ENCODE measurements around the gene SMAGP.
"Not testable (repeated sequence)": the region's sequence is repeated elsewhere in the genome, so short reads cannot be mapped to it uniquely, and the experiment has no call there.

Gene SMAGP, protein sequence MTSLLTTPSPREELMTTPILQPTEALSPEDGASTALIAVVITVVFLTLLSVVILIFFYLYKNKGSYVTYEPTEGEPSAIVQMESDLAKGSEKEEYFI

DNA sequence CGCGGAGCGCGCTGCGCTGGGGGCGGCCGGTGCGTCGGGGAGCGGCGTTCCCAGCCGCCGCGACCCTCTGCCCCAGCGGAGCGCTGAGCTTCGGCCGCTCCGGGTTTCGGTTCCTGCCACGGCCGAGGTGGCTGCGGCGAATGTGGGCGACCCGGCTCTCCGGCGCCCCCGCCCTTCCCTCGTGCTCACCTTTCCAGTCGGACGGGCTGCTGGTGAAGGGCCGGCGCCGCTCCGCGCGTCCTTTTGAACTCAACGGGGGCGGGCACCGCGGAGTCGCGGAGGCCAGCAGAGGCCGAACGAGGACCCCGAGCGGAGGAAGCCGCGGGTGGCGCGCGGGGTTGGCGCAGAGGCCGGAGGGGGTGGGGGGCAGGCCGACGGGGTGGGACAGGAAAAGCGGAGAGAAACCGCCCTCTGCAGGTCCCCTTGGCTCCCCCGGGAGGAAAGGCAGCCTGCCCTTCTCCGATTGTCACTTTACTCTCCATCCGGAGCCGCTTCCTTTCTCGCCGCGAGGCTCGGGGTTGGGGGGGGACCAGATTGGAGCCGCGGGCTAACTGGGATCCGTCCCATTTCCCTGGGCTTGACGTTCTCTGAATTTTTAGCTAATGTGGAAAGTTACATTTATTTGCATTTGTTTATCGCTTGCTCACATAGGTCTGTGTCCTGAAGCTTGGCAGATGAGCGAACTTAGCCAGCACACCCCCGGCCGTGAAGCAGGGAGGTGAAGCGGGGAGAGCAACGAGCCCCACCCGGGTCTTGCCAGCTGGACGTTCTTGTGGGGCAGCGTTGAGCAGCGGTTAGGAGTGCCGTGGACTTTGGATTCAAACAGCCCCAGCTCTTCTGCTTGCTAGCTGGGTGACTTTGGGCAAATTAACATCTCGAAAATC lies at the start of gene SMAGP:
TSS of gene SMAGP (minus strand) at position 349 of the 884 bp plus-strand sequence. CDS start 1,137 bp downstream, outside the sequence.
- FAIRE-seq: no peak

DNA sequence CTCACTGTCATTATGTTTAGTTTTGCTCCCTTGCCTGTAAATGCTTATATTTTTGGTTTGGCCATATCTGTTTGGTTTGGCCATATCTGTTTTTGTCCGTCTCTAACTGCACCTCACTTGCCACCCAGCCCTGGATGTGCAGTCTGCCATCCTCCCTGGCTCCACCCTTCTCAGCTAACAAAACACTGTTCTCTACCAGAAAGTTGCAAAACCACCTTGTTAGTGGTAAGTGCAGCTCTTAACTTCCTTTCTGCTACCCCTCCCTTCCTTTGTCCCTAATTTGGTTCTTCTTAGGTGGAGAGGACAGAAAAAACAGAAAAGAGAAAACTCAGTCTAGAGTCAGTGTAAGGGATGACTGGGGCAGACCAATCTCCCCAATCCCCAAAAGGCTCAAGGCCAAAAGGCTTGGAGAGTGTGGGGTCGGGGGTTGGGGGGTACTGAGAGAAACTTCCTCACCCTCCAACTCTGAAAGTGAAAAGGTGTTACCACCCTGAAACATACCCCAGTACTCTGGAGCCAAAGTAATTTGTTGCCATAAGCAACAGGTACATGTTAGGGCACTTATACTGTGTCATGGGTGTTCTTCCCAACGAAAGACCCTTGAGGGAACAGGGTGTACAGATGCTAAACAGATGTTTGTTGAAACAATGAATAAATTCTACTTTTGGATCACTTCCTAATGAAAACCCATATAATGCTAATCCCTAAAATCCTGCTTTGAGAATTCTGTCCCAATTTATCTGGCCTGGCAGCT lies 48.8 kb upstream of the SMAGP start:
- FAIRE-seq: no peak

DNA sequence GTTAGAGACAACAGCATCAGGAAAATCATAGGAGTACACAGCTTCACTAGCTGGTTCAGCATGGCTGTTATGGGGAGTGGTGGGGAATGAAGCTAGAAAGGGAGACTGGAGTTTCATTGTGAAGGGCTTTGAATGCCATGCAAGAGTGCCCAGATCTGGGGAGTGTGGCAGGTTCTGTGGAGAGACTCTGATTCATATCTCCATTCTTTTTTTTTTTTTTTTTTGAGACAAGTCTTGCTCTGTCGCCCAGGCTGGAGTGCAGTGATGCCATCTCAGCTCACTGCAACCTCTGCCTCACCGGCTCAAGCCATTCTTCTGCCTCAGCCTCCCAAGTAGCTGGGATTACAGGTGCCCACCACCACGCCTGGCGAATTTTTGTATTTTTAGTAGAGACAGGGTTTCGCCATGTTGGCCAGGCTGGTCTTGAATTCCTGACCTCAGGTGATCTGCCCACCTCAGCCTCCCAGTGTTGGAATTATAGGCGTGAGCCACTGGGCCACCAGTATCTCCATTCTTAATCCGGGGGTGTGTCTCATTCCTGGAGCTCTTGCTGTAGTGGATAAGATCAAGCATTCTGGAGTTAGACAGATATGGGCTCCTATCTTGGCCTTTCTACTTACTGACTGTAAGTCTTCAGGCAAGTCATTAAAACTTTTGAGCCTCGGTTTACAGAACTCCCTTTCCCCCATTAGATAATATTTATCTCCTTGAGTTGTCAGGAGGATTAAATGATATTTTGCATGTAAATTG lies 48.0 kb upstream of the SMAGP start:
- FAIRE-seq: not testable (repeated sequence)

DNA sequence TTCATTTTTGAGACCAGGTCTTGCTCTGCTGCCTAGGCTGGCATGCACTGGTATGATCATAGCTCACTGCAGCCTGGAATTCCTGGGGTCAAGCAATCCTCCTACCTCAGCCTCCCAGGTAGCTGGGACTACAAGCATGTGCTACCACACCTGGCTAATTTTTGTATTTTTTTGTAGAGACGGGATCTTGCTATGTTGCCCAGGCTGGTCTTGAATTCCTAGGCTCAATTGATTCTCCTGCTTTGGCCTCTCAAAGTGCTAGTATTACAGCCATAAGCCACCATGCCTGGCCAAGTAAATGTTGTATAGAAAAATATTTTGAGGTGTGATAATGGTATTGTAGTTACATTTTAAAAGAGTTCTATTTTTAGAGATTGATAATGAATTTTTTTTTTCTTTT lies 41.2 kb upstream of the SMAGP start:
- no peak for FAIRE-seq

DNA sequence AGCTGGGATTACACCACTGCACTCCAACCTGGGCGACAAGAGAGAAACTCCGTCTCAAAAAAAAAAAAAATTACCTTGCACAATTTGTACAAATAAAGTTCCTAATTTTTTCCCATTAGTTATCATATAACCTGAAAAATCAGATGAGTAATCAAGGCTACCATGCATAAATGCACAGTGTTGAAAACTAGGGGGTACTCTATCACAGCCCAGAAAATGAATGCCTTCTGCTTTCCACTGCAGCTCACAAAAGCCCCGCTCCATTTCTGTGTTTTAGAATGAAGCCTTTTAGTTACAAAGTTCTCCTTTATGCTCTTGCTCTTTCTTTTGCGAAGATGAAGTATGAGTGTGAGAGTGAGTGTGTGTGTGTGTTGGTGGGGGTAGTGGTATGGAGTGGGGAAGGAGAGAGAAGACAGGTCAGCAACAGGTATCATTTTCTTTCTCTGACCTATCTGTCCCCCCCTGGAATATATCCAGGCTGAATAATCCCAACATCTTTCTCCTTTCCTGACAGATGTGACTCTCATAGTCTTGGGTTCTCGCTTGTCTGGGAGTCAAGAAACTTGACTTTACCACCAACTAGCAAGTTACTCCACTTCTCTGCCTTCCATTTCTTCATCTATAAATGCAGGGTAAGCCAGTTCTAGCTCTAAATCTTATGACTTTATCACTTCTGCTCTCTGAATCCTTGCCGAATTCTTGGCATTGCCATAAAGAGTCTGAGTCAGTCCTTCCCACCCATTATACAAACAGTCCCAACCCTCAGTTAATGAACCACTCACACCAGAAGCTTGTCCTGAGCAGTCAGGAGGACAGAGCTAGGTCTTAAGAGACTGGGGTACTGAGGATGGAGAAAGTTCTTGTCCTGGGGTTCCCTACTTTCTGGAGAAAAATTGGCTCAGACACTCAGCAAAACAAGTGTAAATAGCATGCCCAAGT lies 37.7 kb upstream of the SMAGP start:
- no peak for FAIRE-seq

DNA sequence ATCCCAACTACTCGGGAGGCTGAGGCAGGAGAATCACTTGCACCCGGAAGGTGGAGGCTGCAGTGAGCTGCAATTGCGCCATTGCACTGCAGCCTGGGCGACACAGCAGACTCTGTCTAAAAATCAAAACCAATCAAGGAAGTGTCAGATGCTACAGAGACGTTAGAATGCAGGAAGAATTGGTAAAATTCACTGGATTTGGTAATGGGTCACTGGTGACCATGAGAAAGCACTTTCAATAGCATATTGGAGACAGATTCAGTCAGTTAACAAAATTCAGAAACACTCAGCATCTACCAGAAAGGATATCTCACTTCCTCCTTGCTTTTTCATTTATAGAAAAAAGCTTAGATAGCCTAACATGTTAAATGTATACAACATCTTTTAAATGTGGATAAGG lies 36.3 kb upstream of the SMAGP start:
- no peak for FAIRE-seq

DNA sequence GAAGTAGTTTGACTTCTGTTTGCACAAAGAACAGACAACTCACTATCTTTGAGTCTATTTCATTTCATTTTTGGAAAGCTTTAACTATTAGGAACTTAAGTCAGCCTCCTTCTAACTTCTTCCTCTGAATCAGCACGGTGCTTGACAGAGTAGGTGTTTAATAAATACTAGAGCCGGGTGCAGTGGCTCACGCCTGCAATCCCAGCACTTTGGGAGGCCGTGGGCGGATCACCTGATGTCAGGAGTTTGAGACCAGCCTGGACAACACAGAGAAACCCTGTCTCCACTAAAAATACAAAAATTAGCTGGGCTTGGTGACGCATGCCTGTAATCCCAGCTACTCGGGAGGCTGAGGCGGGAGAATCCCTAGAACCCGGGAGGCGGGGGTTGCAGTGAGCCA lies 30.6 kb upstream of the SMAGP start:
- not testable (repeated sequence) for FAIRE-seq

DNA sequence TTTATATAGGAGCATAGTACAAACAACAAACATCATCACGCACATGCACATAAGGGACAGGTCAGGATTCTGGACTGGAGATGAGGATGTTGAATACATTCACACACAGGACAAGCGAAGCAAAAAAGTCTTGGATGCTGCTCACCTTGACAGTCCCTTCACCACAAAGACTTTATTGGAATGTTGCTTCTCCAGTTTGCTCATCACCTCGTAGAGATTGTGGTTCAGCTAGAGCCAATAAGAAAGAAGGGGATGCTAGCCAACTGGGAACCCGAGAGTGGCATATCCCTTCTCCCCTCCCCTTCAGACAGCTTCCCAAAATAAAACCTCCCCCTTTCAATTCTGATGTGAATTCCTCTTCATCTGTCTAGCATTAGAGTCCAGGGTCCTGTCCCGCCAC lies 25.4 kb upstream of the SMAGP start:
- FAIRE-seq: no peak

DNA sequence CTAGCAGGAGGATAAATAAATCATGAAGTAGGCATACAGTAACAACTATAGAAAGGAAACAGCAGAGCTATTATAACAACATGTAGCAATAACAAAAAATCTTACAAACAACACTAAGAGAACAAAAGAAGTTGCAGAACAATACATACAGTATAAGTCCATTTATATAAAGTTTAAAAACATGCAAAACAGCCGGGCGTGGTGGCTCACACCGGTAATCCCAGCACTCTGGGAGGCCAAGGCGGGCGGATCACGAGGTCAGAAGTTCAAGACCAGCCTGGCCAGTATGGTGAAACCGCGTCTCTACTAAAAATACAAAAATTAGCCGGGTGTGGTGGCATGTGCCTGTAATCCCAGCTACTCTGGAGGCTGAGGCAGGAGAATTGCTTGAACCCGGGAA lies 23.9 kb upstream of the SMAGP start:
- not testable (repeated sequence) for FAIRE-seq

DNA sequence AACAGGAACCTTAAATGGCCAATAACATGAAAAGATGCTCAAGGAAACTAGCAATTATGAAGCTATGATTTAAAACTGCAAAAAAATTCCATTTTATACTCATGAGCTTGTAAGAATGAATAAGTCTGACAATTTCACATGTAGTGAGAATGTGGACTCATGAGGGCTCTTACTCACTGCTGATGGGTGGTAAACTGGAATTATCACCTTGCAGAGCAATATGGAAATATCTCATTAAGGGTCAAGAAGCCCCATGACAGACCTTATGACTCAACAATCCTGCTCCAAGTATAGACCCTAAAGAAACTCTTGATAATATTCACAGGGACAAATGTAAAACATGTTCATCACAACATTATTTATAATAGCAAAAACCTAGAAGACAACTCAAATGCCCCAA lies 23.5 kb upstream of the SMAGP start:
- FAIRE-seq: no peak

DNA sequence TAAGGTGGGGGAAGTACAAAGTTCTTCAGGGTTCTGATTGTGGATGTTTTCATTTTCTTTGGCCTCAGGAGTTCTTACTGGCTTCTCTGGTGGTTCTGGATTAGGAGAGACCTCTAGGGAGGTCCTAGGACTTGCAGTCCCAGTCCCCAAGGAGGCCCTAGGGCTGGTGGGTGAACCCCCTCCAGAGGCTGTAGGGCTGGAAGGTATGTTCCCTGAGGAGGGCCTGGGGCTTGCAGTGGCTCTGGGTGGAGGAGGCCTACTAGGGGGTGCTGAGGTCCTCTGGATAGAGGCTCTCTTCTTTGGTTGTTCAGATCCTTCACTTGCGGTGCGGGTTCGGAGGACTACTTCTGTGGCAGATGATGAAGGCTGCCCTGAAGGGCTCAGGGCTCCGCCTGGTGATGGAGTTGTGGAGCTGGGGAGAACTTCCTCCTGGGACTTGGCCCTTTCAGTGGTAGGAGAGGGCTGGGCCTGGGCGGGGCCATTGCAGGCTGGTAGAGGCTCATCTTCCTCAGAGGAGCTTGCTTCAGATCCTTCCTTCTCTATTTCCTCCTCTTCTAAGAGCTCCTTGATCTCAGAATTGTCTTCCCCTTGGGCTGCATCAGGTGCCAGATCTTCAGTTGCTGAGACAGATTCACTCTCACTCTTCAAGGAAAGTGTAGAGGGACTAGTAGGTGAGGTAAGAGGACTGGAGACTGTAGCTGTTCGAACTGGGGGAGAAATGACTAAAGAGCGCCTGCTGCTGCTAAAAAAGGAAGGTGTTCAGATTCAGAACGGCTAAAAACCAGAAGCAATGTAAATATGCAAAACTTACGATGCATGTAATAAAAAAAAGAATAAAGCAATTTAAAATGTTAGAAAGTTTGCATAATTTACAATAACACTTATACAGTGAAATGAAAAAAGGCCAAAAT lies 21.6 kb upstream of the SMAGP start:
- FAIRE-seq: not testable (repeated sequence)

DNA sequence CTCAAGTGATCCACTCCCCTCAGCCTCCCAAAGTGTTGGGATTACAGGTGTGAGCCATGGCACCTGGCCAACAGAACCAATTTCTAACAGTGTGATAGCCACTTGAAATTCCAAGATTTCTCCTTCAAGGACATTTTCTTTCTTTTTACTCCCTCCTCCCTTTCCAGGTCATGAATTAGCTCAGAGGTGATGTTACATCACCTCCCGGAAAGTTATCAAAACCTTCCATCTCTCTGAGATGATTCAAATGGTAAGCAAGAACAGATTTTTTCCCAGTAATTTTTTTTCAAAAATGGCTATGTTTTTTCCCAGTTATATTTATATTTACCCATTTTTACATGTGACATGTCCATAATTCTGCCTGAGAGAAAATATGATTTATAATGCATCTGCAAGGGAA lies 15.6 kb upstream of the SMAGP start:
- FAIRE-seq: no peak

DNA sequence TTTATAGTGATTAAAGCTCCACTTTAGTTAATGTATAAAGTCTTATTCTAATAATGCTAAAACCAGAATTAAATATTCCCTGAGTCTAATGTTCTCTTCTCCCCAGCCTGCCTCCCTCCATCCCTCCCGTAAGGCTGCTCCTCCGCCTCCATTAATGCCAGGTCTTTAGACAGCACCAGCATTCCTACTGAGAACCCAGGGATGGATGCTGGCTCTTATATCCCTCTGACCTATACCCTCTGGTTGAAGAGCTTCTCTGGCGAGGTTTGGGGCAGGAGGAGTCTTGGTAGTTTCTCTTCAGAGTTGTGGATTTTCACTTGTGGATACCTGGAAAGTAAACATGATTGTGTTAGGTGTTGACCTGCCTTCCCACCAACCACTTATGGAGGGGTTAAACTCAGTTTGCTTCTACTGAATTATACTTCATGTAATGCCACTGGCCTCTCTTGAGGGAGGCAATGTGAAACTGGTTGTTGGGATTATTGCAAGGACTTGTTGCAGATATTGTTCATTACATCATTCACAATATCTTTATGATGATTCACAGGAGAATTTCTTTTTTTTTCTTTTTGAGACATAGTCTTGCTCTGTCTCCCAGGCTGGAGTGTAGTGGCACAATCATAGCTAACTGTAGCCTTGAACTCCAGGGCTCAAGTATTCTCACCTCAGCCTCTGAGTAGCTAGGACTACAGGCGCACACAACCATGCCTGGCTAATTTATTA lies 11.1 kb upstream of the SMAGP start:
- FAIRE-seq: no peak

DNA sequence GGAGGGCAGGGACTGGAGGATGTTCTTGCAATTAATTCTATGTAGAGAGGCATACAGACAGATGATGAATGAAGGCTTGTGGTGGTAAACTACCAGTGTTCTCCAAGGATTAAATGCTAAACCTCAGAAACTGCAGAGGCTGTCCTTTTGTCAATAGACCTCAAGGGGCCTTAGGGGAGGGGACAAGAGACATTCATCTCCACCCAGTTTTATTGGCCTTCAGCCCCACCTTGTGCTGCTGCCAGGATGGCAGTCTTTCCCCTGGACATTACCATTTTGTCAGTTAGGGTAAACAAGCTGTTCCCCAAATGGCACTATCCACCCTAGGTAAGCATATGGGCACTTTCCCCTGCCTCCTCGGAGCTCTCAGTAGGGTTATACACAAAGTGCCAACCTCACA lies 4.9 kb upstream of the SMAGP start:
- FAIRE-seq: no peak

DNA sequence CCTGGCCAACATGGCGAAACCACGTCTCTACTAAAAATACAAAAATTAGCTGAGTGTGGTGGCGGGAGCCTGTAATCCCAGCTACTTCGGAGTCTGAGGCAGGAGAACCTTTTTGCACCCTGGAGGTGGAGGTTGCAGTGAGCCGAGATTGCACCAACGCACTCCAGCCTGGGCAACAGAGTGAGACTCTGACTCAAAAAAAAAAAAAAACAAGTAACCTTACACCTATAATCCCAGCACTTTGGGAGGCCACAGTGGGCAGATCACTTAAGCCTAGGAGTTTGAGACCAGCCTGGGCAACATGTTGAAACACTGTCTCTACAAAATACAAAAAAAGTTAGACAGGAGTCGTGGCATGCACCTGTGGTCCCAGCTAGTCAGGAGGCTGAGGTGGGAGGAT lies 2.6 kb upstream of the SMAGP start:
- FAIRE-seq: not testable (repeated sequence)

DNA sequence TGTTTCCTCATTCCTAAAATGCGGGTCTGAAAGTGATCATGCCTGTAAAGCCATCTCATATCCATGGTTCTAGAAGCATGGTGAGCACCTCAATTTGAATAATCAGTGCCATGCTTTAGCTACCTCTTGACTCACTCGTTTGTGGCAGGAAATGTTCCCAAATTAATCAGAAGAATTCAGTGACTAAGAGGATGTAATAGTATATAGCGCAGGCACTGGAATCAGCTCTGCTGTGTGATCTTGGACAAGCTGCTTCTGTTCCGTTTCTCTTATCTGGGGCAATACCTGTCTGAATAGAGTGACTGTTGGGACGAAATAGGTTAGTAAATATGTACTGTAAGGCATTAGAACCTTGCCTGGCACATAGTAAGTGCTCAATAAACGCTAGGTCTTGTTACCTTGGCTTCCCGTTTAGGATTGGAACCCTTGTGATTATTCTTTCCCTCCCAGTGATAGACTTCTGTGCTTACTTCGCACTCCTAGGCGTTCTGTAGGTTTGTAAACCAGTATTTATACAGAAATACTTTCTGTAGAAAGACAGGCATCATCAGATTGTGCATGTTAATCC lies 820 bp upstream of the SMAGP start:
- no peak for FAIRE-seq

DNA sequence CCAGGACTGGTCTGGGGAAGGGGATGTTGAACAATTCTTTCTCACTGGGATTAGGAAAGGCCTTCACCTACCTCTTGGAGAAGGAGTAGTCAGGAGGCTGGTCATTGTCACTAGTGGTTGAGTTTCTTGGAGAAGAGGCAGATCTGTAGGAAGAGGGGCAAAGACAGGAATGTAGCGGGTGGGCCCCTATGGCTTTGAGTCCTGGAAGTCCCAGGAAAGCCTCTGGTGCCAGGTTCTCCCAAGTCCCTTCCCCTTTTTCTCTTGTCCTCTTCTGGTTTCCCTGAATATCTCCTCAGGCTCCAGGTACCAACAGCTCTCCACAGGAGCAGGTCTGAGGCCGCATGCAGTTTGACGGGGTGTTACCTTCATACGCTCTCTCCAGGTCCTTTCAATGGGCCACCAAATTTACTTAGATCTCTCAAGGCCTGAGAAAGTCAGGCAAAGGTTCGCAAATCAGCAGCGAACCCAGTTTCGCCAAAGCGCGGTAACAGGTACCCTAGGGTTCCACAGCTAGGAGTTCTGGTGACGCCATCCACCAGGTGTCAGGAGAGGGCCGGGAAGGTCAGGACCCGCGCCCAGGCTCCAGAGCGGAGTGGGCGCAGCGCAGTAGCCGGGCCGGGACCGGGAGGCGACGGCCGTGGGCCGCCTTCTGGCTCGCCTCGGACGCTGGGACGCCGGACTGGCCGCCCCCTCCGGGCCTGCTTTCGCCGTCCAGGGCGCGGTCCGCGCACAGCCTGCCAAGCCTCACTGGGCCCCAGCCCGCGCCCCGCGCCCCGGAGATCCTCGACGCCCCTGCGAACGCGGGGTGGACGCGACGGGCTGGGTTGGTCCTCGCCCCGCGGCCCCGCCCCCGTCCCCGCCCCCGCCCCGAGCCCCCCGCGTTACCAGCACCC lies 795 bp downstream of the SMAGP start:
- no peak for FAIRE-seq

DNA sequence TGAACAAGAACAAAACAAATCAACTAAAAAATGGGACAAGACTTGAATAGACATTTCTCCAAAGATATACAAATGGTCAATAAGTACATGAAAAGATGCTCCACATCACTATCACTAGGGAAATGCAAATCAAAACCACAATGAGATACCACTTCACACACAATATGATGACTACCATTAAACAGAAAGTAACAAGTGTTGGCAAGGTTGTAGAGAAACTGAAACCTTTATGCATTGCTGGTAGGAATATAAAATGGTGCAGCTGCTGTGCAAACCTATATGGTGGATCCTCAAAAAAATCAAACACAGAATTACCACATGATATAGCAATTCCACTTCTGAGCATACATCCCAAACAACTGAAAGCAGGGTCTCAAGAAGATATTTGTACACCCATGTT lies 5.2 kb downstream of the SMAGP start:
- FAIRE-seq: no peak

DNA sequence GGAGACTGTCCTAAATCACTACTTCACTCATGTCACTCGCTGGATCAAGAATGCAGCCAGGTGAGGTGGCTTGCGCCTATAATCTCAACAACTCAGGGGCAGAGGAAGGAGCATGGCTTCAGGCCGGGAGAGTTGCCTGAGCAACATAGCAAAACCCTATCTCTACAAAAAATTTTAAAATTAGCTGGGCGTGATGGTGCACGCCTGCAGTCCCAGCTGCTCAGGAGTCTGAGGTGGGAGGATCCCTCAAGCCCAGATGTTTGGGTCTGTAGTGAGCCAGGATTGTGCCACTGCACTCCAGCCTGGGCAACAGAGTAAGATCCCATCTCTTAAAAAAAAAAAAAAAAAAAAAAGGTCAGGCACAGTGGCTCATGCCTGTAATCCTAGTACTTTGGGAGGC lies 5.9 kb downstream of the SMAGP start:
- no peak for FAIRE-seq
